Activated CD4-positive, alpha-beta T cell treated with anti-CD3 and anti-CD28 coated beads, Interleukin-2, amount 50 U/mL, for 16 hours (primary cell): ENCODE data around the gene KRTAP10-1.
A peak's percentile ranks its signal among the peaks of the same experiment; 100 is the strongest.

Experiments
- DNase-seq: peaks from one replicate; pipeline ENCODE4 v3.0.0-alpha.2; 2020

The KRTAP10-1 gene

DNA sequence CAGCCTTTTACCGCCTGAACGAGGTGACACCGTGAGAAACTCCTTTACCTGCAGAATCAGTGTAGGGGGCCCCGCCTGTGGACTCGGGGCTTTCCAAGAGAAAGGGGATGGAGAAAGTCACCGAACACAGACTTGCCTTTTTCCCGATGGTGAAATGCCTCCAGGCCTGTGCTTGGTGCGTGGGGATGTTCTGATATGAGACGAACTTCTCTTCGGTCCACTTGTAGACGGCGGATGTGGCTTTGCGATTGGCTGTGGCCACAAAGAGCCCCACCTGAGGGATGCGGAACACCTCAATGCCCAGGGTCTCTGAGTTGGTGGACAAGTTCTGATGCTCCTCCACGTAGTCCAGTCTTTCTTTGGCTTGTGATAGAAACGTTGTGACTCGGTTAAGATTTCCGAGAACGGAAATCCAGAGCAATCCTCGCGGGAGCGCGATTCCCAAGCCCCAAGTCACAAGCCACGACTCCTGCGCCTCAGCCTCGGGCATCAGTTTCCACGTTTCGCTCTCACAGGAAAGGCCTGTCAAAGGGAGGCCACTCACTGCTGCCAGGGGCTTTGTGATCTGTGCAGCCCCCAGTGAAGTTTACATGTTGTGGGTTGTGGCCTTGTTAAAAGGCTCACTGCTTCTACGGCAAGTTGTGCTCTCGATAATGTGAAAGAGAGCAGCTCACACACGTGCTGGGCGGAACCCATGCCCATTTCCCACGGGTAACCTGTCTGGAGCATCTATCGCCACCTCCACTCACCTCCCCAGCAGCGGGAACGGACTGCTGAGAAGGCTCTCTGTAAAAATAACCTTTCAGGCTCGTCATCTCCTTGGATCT, 12.6 kb downstream of the KRTAP10-1 start:
- no peak for DNase-seq

DNA sequence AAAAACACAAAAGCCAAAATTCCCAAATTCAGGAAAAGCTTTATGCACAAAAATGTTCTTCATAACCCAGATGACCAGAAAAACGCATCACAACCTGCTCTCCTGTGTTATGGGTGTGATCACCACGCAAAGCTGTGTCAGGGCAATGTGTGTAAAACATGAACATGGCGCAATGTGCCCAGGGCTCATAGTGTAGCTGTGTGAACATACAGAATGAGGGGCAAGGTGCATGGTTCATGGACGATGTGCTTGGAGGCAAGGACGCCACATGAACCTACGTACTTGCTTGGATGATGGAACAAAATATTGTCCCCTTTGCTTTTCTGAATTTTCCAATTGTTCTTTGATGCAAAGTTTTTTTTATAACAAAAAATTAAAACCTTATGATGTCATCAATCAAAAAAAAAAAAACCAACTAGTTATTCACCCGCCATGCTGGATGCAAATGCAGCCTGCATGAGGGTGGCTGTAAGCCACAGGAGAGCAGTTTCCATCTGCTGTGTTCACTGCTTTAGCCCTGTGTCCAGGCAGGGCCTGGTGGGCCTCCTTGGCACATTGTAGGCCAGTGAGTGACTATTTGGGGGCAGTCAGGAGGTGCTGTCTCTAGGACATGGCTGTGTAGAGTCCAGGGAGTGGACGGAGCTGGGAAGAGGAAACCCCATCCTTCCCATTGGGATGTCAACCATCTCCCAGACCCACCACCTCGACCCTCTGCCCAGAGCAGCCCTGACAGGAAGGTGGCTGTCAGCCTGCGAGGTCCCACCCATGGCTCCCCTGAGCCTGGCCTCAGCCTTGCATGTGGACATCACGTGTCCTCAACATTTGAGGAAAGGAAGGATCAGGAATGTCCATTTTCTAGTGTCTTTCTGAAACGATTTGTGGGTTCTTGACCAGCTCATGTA, 13.6 kb downstream of the KRTAP10-1 start:
- DNase-seq = no peak

DNA sequence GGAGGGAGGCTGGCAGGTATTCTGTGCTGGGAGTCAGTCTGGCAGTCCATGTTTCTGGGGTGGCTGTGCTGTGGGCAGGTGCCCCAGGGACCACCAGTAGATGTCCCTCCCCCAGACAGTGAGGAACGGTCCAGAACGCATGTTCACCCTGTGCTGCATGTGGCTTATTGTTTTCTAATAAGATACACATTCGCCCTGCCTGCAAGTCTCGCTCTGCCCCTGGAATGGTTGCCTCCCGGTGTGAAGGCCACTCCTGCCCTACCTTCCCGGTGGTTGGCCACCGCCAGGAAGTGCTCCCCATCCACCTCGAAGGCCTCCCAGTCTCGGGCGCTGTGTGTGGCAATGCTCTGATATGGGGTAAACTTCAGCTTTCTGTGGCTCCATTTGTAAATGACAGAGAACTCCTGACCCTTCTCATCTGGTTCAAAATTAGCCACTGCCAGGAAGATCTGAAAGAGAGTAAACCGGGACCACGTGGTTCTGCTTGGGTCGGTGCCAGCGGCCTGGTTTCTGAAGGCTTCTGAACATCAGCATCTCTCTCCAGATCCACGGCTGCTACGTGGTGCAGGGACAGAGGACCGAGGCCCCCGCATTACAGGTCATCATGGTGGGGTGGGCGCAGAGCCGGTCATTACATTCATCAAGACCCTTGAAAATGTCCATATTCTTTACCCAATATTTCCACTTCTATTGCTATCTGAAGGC, 14.5 kb downstream of the KRTAP10-1 start:
- no peak for DNase-seq

DNA sequence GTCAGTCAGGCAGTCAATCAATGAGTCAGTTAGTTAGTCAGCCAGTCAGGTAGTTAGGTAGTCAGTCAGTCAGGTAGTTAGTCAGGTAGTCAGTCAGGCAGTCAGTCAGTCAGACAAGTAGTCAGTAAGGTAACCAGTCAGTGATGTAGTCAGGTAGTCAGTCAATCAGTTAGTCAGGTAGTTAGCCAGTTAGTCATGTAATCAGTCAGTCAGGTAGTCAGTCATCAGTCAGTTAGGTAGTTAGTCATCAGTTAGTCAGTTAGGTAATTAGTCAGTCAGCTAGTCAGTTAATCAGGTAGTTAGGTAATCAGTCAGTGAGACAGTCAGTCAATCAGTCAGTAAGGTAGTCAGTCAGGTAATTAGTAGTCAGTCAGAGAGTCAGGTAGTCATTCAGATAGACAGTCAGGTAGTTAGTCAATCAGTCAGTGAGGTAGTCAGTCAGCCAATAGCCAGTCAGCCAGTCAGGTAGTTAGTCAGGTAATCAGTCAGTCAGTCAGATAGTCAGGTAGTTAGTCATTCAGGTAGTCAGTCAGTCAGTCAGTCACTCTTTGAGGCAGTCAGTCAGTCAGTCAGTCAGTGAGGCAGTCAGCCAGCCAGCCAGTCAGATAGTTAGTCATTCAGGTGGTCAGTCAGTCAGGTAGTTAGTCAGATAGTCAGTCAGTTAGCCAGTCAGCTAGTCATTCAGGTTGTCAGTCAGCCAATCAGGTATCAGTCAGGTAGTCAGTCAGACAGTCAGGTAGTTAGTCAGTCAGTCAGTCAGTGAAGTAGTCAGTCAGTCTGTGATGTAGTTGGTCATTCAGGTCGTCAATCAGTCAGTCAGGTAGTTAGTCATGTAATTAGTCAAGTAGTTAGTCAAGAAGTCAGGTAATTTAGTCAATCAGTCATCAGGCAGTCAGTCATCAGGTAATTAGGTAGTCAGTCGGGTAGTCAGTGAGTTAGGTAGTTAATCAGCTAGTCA, 15.3 kb downstream of the KRTAP10-1 start:
- DNase-seq = no peak

DNA sequence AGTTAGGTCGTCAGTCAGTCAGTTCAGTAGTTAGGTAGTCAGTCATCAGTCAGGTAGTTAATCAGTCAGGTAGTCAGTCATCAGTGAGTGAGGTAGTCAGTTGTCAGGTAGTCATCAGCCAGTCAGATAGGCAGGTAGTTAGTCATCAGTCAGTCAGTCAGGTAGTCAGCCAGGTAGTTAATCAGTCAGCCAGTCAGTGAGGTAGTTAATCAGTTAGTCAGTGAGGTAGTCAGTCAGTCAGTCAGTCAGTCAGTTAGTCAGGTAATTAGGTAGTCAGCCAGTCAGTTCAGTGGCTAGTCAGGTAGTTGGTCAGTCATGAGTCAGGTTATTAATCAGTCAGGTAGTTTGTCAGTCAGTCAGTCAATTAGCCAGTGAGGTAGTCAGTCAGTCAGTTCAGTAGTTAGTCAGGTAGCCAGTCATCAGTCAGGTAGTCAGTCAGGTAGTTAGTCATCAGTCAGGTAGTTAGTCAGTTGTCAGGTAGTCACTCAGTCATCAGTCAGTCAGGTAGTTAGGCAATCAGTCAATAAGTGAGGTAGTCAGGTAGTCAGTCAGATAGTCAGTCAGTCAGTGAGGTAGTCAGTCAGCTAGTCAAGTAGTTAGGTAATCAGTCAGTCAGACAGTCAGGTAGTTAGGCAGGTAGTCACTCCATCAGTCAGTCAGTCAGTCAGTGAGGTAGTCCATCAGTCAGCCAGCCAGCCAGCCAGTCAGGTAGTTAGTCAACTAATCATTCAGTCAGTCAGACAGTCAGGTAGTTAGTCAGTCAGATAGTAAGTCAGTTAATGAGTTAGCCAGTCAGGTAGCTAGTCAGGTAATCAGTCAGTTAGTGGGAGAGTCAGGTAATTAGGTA, 16.2 kb downstream of the KRTAP10-1 start:
- DNase-seq = no peak

DNA sequence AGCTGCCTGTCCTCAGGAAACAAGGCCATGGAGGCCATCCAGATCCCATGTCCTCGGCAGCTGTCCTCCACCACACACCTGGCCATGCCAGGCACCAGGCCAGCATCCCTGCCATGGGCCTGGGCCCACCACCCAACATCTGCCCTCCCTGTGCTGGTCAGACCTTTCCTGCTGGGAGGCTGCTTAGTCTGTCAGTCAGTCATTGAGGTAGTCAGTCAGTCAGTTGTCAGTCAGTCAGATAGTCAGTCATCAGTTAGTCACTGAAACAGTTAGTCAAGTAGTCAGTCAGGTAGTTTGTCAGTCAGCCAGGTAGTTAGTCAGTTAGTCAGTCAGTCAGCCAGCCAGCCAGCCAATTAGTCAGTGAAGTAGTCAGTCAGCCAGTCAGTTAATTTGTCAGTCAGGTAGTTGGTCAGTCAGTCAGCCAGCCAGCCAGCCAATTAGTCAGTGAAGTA, 17.2 kb downstream of the KRTAP10-1 start:
- DNase-seq = no peak

DNA sequence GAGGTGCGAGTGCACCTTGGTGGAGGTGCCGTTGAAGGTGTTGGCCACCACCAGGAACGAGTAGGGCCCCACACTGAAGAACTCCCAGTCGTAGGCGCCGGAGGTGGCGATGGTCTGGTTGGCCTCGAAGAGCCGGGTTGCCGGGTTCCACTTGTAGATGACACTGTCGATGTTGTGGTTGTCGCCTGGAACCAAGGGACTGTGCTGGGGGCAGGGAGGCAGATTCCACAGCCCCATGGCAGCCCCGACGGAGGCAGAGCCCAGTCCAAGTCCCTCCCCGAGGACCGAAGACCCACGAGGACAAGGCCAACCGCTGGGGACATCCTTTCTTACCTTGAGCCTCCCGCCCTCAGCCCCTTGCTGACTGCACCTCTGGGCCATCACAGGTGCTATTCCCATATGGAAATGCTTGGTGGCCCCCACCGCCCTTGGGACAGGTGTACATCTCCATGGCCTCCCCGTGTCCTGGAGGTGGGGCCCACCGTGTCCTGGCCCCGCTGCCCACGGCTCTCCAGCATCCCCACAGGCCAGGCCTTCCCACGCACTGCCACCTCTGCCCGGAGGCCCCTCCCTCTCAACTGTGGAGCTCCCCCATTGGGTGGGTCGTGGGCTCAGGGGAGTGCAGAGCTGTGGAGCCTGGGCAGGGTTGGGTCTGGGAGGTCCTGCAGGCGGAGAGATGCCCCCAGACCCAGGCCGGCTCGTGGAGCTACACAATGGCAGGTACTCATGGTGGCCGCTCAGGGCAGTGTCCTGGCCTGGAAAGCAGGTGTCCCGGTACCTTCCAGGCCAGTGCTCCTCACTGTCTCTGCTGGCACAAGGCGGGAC, 17.9 kb downstream of the KRTAP10-1 start:
- no peak for DNase-seq

DNA sequence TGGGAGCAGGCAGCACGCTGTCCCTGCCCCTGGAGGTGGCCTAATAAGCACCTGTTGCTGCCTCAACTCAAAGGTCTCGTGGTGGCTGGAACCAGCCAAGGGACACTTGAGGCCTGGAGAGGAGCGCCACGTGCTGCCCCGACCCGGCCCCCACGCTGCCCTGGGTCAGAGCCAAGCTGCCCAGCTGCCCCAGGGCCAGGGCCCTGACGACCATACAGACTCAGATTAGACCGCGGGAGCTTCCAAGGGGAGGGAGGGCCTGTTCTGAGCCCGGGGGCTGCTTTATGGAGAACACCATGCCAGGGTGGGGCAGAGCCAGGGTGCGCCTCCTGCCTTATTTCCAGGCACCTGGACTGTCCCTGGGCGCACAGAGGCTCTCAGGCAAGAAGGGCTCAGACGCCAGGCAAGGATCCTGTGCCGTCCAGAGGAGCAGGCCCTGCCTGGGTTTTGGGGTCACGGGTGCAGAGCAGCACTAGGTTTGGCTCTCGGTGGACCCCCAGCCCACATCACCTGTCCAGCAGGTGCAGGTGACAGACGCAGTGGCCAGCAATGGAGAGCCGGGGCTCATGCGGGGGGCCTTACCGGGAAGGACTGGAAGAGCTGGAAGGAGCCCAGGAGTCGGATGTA, 18.6 kb downstream of the KRTAP10-1 start:
- no peak for DNase-seq

DNA sequence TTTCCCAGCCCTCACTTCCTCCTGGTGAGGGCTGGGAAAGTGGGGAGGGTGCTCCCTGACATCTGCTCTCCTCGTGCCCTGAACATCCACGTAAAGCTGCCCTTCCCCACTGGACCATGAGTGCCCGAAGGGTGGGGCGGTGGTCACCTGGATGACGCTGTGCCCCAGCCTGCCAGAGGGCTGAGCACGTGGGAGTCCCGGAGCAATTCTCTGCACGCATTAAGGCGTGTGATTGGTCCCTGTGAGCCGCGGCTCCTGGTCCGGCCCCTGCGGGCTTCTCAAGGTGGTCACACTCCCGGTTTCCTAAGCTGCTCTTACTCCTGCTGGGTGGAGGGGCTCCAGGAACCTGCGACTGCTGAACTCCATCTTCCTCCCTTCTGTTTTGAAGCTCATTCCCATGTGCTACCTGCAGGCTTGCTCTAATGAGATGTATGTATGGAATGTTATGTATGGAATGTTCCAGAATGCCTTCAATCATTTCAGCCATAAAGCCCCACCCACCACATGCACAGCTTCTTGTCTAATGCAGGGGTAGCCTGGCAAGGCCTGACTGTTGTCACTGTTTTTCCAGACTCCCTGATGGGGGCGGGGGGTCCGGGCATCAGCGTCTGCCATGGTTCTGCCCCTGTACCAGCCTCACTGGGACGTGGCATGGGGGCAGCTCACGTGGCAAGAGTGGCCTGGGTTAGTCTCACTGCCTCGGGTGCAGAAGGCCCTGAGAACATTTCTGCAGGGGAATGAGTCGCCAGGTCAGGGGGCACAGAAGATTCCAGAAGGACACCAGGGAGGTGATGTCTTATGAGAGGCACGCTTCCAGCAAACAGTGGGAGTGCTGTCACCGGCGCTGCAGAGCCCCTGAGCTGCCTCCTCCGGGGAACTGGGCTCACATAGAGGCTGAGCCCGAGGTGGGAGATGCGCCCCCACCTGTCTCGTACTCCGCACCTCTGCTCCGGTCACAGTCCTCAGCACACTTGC, 19.4 kb downstream of the KRTAP10-1 start:
- no peak for DNase-seq

DNA sequence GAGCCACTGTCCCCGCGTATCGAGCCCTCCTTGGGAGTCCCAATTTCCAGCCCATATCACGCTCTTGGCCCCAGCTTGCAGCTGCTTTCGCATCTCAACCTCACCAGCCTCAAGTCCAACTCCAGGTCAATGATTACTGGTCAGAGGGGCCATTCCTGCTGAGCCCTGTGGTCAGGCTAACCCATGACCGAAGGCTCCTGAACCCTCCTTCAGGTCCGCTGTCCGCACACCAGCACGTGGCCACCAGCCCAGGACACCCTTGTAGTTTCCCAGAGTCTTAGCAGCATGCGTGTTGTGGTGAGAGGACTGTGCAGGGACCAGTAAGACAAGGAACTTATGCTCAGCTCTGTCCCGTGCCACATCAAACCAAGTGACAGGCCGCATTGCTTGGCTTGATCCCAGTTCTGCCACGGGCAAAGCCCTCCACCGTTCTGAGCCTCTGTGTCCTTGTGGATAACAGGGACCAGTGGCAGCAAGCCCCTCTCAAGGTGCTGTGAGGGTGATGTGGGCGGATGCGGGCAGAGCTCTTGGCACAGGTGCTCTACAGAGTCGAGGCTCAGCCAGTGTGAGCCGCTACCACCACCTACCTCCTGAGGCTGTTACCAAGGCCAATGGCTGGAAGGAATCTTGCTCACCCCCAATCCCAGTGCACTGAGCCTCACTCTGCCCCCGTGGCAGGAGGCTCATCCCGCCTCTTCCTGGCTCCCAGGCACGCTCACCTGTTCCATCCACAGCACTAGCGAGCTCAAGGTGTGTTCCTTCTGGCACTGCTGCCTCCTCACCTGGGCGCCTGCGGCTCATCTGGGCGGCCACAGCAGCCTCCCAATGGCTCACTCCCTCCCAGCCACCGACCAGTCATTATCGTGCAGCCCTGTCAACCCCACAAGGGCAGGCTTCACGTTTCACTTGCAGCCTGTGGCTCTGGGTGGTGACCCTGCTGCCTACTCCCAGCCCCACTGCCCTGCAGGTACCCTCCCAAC, 20.4 kb downstream of the KRTAP10-1 start:
- no peak for DNase-seq

DNA sequence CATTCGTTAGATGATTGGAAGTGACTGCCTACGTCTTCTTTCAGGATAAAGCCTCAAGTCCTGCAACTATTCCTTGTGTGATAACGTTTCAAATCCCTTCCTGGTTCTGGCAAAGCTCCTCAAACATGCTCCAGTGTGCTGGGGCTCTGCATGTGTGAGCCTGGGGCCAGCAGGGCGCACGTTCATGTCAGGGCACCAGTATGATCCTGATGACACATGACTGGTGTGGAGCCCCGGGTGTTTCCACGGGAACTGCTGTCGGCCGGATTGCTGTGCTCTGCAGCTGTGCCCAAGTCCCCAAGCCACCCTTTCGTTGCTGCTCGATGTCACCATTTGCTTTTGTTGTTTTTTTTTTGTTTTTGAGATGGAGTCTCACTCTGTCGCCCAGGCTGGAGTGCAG, 21.3 kb downstream of the KRTAP10-1 start:
- DNase-seq = no peak

DNA sequence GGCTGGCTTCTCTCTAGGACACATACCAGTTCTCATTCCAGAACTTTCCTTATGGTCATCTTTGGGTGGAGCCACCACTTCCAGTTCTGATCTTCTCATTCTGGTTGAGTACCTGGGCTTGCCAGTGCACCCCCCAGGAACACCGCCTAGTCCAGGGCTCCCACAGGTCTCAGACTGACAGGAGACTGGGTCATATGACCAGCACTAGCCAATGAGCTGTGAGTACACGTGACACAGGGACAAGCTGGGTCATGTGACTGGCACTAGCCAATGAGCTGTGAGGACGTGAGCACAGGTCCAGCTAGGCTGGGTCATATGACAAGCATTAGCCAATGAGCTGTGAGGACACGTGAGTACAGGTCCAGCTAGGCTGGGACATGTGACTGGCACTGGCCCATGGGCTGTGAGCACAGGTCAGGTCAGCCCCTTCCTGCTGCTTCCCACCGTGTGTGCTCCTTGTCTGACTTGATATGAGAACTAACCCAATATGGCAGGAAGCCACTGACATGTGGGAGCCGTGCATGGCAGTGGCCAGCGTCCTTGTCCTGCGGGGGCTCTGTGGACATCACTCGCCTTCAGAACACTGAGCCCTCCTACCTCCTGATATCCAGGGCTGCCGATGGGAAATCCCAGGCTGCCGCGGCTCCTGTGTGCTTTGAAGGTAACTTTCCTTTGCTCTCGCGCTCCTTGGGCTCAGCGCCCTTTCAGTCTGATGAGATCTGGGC, 22.7 kb downstream of the KRTAP10-1 start:
- peak; percentile 23 for DNase-seq

DNA sequence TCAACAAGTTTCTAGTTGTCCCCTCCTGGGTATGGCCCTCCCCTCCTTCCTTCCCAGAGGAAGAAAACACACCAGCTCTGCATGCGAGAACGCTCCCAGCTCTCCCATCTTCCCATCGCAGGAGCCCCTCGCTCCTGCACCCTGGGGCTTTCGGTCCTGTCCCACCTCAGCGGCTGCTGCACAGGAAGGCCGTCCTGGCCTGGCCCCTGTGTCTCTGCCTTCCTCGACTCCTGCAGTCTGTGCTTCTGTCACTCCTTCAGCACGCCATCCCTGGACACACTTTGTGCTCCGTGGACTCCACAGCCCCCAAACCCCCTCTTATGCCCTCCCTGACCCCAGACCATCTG, 23.2 kb downstream of the KRTAP10-1 start:
- DNase-seq = no peak

DNA sequence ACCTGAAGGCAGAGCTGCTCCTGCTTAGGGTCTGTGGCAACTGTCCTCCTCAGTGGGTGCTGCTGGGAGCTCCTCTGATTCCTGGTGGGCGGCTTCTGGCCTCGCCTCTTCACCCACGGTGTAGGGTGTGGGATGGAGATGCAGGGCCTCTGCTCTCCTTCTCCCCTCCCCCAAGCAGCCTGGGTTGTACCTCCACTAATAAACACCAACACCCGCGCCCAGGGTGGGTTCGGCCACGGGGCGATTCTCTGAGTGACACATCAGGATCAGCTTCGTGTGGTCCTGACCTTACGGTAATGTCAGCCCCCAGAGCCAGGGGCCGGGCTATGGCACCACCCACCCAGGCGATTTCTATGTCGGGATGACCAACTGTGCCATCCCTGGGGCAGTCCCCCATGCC, 23.7 kb downstream of the KRTAP10-1 start:
- no peak for DNase-seq

DNA sequence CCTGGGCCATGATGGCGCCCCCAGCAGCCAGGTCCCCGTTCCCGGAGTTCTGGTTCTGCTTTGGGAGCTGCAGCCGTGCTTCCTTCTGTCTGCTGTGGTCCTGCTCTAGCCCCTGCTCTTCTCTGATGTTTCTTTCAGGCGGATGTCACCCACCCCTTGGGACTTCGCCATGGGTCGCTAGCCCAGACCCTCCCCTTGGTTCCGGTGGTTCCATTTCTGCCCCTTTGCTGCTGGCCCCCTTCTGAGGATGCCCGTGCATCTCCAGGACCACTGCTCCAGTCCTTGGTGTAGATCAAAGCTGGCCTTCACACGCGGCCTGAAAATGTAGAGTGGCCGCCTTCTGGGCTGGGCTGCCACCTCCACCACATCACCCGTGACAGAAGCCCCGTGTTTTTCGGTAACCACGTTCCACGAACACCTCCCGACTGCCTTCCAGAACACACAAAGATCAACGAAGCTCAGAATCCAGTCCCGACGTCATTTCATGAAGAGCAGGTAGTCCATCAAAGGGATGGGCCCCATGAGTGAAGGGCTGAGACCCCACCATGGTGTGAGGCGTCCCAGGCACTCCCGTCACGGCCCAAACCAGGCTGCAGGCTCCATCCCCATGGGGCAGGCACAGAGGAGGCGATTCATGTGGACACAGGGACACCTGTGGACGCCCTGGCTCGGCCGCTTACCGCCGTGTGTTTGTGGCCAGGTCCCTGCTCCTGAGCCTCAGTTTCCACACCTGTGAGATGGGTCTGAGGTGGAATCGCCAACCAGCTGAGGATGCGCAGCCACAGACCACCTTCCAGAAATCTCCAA, 24.4 kb downstream of the KRTAP10-1 start:
- DNase-seq = no peak
